ENCODE data around the gene EMP3.
"Not testable (repeated sequence)": the region's sequence is repeated elsewhere in the genome, so short reads cannot be mapped to it uniquely, and the experiment has no call there.

EMP3 gene

GRCh38 chr19:48310227-48310626 is 15.1 kb upstream of the EMP3 start:
- DNase-seq = no peak
- in situ Hi-C loops (cut with MboI; ENCODE audit: low pct_unique_long_range_greater_than_20kb, low sequenced_read_pairs) = no loop called here

DNA sequence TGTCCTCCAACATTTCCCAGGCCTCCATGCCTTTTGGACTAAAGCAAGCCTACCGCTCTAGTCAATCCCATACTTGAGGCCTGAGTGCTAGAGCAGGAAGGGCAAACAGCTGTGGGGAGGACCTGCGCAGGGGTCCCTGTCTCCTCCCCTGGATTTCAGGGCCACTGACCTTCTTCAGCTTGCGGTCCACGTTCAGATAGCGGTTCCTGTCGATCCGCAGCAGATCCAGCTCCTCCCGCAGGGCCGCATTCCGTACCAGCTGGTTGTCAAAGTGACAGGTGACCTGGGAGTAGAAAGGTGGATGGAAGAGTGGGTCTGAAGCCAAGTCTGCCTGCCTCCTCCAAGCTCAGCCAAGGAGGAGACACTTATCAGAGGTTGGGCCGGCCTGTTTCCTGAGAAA is 14.0 kb upstream of the EMP3 start:
- in situ Hi-C loops (cut with MboI; ENCODE audit: low pct_unique_long_range_greater_than_20kb, low sequenced_read_pairs) = no loop called here
- DNase-seq = no peak

DNA sequence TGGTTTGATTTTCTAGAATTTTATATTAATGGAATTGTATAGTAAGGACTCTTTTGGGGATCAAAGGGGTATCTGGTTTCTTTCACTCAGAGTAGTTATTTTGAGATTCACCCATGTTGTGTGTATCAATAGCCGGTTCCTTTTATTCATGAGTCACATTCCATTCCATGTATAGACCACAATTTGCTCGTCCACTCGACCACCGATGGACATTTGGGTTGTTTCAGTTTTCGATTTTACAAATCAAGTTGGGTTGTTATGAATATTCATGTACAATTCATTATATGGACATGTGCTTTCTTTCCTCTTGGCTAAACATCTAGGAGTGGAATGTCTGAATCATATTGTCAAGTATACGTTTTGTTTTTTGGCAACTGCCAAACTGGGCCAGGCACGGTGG is 9.6 kb upstream of the EMP3 start:
- in situ Hi-C loops (cut with MboI; ENCODE audit: low pct_unique_long_range_greater_than_20kb, low sequenced_read_pairs) = no loop called here
- no peak for DNase-seq

DNA sequence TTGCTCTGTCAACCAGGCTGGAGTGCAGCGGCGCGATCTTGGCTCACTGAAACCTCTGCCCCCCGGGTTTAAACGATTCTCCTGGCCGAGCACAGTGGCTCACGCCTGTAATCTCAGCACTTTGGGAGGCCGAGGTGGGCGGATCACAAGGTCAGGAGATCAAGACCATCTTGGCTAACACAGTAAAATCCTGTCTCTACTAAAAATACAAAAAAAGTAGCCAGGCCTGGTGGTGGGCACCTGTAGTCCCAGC is 7.7 kb upstream of the EMP3 start:
- in situ Hi-C loops (cut with MboI; ENCODE audit: low pct_unique_long_range_greater_than_20kb, low sequenced_read_pairs); DNase-seq: not testable (repeated sequence)

- in situ Hi-C loops (cut with MboI; ENCODE audit: low pct_unique_long_range_greater_than_20kb, low sequenced_read_pairs) = no loop called here
- no peak for DNase-seq
Measured at GRCh38 chr19:48318286-48318987, 6.9 kb upstream of the EMP3 start.

GRCh38 chr19:48319647-48320541 is 5.5 kb upstream of the EMP3 start:
- peak; percentile 88 for DNase-seq
- in situ Hi-C loops (cut with MboI; ENCODE audit: low pct_unique_long_range_greater_than_20kb, low sequenced_read_pairs) = no loop called here

DNA sequence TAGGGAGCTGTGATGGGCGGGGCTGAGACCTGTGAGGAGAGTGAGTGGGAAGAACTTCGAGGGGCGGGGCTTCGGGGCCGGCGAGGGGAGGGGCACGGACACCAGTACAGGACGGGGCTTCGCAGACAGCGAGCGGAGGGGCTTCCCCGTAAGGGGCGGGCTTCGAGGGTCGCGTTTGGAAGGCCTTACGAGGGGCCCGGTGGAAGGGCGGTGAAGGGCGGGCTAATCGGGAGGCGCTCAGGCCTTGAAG is 4.1 kb upstream of the EMP3 start:
- peak; percentile 93 for DNase-seq
- in situ Hi-C loops (cut with MboI; ENCODE audit: low pct_unique_long_range_greater_than_20kb, low sequenced_read_pairs) = no loop called here

DNA sequence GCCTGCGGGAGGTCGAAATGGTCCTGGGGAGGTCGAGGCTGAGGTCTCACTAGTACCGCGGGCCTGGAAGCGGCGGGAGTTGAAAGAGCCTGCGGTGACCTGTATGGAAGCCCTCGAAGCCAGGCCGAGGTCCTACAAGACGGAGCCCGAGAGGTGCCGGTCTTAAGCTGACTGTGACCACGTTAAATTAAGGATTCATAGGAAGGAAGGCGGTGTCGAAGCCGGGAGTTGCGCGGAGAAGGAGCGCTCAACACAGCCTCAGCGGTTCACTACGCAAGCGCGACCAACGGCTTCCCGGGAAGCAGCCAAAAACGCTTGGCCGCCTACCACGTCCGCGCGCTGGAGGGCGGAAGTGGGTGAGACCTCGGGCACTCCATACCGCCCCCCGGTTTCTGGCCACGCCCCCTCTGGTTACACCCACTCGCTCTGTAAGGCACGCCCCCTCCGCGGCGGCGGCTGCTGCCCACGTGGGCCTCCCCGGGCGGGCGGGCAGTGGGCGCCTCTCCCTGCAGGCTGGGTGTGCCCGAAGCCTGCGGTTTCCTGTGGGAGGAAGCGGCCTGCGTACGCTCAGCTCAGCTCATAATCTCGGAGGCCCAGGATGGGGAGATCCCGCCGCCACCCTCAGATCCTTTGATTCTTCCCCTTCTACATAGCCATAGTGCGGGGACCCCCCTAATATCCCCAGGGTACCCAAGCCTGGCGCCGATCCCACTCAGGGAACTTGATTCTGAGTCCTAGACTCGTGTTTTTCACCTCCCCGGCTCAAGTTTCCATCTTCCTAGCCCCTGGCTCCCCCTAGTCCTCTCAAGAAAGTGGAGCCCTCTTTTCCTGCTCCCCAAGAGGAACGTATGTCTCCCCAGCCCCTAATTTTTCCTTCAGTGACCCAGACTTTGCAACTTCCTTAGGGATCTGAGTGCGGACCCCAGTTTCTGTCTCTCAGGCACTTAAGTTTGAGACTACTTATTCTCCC is 3.4 kb upstream of the EMP3 start:
- peak; percentile 99 for DNase-seq
- in situ Hi-C loops (cut with MboI; ENCODE audit: low pct_unique_long_range_greater_than_20kb, low sequenced_read_pairs) = no loop called here

GRCh38 chr19:48329167-48329891 is 4.0 kb downstream of the EMP3 start:
- no peak for DNase-seq
- in situ Hi-C loops (cut with MboI; ENCODE audit: low pct_unique_long_range_greater_than_20kb, low sequenced_read_pairs) = loop anchor here (25.0 kb wide), 1 partner anchor 258 kb away; no protein-coding TSS in a partner anchor

GRCh38 chr19:48330012-48330681 is 4.8 kb downstream of the EMP3 start:
- peak; percentile 95 for DNase-seq
- in situ Hi-C loops (cut with MboI; ENCODE audit: low pct_unique_long_range_greater_than_20kb, low sequenced_read_pairs) = loop anchor here (25.0 kb wide), 1 partner anchor 257 kb away; no protein-coding TSS in a partner anchor

DNA sequence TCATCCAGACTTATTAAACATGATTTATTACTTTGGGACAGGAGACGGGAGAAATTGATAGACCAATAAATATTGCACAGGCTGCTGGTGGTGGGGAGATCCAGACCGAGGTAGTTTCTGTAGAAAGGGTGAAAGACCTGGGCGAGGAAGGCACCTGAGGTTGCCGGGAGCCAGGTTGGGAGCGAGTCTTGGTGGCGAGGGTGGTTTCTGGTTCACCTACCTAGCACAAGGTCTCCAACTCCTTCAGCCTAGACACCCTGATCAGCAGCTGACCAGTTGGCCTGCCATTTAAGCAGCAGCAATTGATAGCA is 7.0 kb downstream of the EMP3 start:
- DNase-seq = no peak
- in situ Hi-C loops (cut with MboI; ENCODE audit: low pct_unique_long_range_greater_than_20kb, low sequenced_read_pairs) = loop anchor here (25.0 kb wide), 1 partner anchor 255 kb away; no protein-coding TSS in a partner anchor

GRCh38 chr19:48332662-48333466 is 7.5 kb downstream of the EMP3 start:
- in situ Hi-C loops (cut with MboI; ENCODE audit: low pct_unique_long_range_greater_than_20kb, low sequenced_read_pairs) = loop anchor here (25.0 kb wide), 1 partner anchor 254 kb away; no protein-coding TSS in a partner anchor
- peak; percentile 99 for DNase-seq

GRCh38 chr19:48333467-48334384 is 8.4 kb downstream of the EMP3 start:
- in situ Hi-C loops (cut with MboI; ENCODE audit: low pct_unique_long_range_greater_than_20kb, low sequenced_read_pairs) = loop anchor here (25.0 kb wide), 1 partner anchor 254 kb away; no protein-coding TSS in a partner anchor
- peak; percentile 92 for DNase-seq

GRCh38 chr19:48338253-48338755 is 13.0 kb downstream of the EMP3 start:
- no peak for DNase-seq
- in situ Hi-C loops (cut with MboI; ENCODE audit: low pct_unique_long_range_greater_than_20kb, low sequenced_read_pairs) = loop anchor here (25.0 kb wide), 1 partner anchor 249 kb away; no protein-coding TSS in a partner anchor

DNA sequence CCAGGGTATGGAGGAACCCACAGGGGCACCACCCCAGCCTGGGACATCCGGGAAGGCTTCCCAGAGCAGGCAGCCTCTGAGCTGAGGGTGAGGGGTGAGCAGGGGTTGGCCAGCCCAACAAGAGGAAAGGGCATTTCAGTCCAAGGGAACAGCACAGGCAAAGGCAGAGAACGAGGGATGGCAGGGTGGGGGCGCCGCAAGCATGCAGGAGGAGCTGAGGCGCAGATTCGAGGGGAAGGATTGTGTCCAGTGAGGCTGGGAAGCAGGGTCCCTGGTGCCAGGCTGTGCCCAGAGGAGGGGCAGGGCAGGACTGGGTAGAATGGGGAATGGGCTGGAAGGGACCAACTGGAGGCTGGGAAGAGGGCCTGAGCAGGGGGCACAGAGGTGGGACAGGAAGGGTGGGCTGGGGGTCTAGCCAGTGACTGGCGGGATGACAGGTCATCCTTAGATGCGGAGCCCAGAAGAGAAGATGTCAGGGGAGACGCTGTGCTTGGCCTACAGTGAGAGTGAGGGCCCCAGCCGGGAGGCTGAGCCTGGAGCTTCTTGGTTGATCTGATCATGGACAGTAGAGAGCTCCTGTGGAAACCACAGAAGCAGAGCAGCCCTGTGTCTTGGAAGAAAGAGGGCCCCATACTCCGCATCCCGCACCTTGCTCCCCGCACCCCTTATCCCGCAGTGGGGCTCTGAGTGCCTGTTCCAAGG is 13.6 kb downstream of the EMP3 start:
- no peak for DNase-seq
- in situ Hi-C loops (cut with MboI; ENCODE audit: low pct_unique_long_range_greater_than_20kb, low sequenced_read_pairs) = loop anchor here (25.0 kb wide), 1 partner anchor 248 kb away; no protein-coding TSS in a partner anchor

GRCh38 chr19:48340995-48341394 is 15.6 kb downstream of the EMP3 start:
- in situ Hi-C loops (cut with MboI; ENCODE audit: low pct_unique_long_range_greater_than_20kb, low sequenced_read_pairs) = loop anchor here (25.0 kb wide), 1 partner anchor 246 kb away; no protein-coding TSS in a partner anchor
- no peak for DNase-seq

Measured in KBM-7 (cell line).